Endothelial cell of umbilical vein (primary cell): Measurements from ENCODE around the gene TCP11. TPM values are rescaled to one million over a fixed set of nuclear protein-coding genes. Genes with fewer than 3 reads are reported as not detected.

Experiments
- BruUV-seq: library from RNA; stranded (reverse); fragments of 400-500 nt; replicated peaks from 2 replicates; lab custom pipeline; 2021; lab: Mats Ljungman, UMichigan
- CTCF ChIA-PET: fragments of 300-600, 350-600 bp; sonication (Branson Sonifier 250); formaldehyde crosslinking; loops from one replicate; lab custom pipeline; 2021; ENCODE audit warnings: antibody characterized with exemption, inconsistent platforms; lab: Charles Lee
- POLR2A ChIA-PET: fragments of 300-600, 350-600 bp; sonication (Branson Sonifier 250); formaldehyde crosslinking; loops from one replicate; lab custom pipeline; 2021; ENCODE audit warnings: antibody characterized with exemption, inconsistent platforms; lab: Charles Lee
- DNase-seq: peaks from one replicate; pipeline ENCODE4 v3.0.0-alpha.2; 2011; ENCODE audit warnings: low read depth, low spot score
- FAIRE-seq: peaks from 2 replicates; lab custom pipeline; 2011; peaks lifted over from hg19 to GRCh38; lab: Jason Lieb, UNC
- H2AFZ ChIP-seq: 2 replicates; pipeline ENCODE4 v1.6.0; 2012; ENCODE audit warnings: low read depth, low read length, control low read depth, inconsistent platforms
- H3K27ac ChIP-seq: 2 replicates; pipeline ENCODE4 v1.5.1; 2011; ENCODE audit warnings: low read depth, mild to moderate bottlenecking, control low read depth, low read length, moderate library complexity; ENCODE audit not compliant: insufficient read depth
- H3K27me3 ChIP-seq, 2 experiments: 2 replicates each; pipeline versions ENCODE4 v1.6.0 to v1.6.1; 2011; ENCODE audit warnings: low read length in 2 of 2, mixed read lengths in 1 of 2; ENCODE audit not compliant: control insufficient read depth in 2 of 2, insufficient read depth in 2 of 2
- H3K36me3 ChIP-seq, 2 experiments: 2 replicates in 1 of 2; 3 replicates in 1 of 2; pipeline ENCODE4 v1.5.1; 2011; ENCODE audit warnings: low read length in 2 of 2, mild to moderate bottlenecking in 1 of 2, moderate library complexity in 1 of 2; ENCODE audit not compliant: control insufficient read depth in 2 of 2, insufficient read depth in 2 of 2; ENCODE audit errors: extremely low read depth in 1 of 2
- H3K4me1 ChIP-seq: 3 replicates; pipeline ENCODE4 v1.5.1; 2011; ENCODE audit warnings: mild to moderate bottlenecking, low read length; ENCODE audit not compliant: control insufficient read depth, insufficient read depth; ENCODE audit errors: extremely low read depth
- H3K4me2 ChIP-seq: 2 replicates; pipeline ENCODE4 v1.6.1; 2011; ENCODE audit warnings: low read length, control low read depth, mixed read lengths; ENCODE audit not compliant: insufficient read depth
- H3K4me3 ChIP-seq, 3 experiments: fragments of 200-600 bp in 1 of 3; sonication (generic), shearing (Covaris generic) in 1 of 3; replicated peaks in 1 of 3; 2 replicates each; pipeline ENCODE4 v1.5.1; 2011 to 2016; ENCODE audit warnings: control low read depth in 3 of 3, low read length in 3 of 3, mild to moderate bottlenecking in 2 of 3, inconsistent platforms in 1 of 3, low read depth in 1 of 3, moderate library complexity in 1 of 3; ENCODE audit not compliant: insufficient read depth in 1 of 3
- H3K79me2 ChIP-seq: 2 replicates; pipeline ENCODE4 v1.6.0; 2012; ENCODE audit warnings: low read length, inconsistent platforms; ENCODE audit not compliant: control insufficient read depth, insufficient read depth
- H3K9ac ChIP-seq: replicated peaks from 2 replicates; pipeline ENCODE3; 2011; ENCODE audit warnings: low read length, control low read depth; ENCODE audit not compliant: insufficient read depth; ENCODE audit errors: extremely low read depth
- H3K9me1 ChIP-seq: replicated peaks from 3 replicates; pipeline ENCODE4 v1.6.0; 2011; ENCODE audit warnings: mild to moderate bottlenecking, low read length; ENCODE audit not compliant: control insufficient read depth, insufficient read depth; ENCODE audit errors: extremely low read depth
- H3K9me3 ChIP-seq: replicated peaks from 2 replicates; pipeline ENCODE4 v1.5.1; 2012; ENCODE audit warnings: low read length, inconsistent platforms; ENCODE audit not compliant: control insufficient read depth, insufficient read depth
- H4K20me1 ChIP-seq: replicated peaks from 2 replicates; pipeline ENCODE3; 2011; ENCODE audit warnings: mild to moderate bottlenecking, low read length; ENCODE audit not compliant: control insufficient read depth, insufficient read depth; ENCODE audit errors: extremely low read depth
- CTCF ChIP-seq, 2 donors: IDR thresholded peaks; 1 replicate in 1 of 2; 2 replicates in 1 of 2; pipeline ENCODE4 v1.5.1; 2011; ENCODE audit warnings: low read length in 2 of 2, mild to moderate bottlenecking in 2 of 2, moderate library complexity in 2 of 2, control low read depth in 1 of 2, inconsistent platforms in 1 of 2, low read depth in 1 of 2; ENCODE audit not compliant: insufficient read depth in 1 of 2; ENCODE audit errors: extremely low read depth in 1 of 2
- EZH2 ChIP-seq: IDR thresholded peaks from 2 replicates; pipeline ENCODE4 v1.6.1; 2012; ENCODE audit warnings: borderline replicate concordance, low read depth, mild to moderate bottlenecking, moderate library complexity, low read length, inconsistent platforms; ENCODE audit not compliant: severe bottlenecking
- FOS ChIP-seq: IDR thresholded peaks from 2 replicates; pipeline ENCODE4 v1.6.1; 2011; ENCODE audit warnings: mild to moderate bottlenecking, low read length, moderate library complexity, borderline replicate concordance; ENCODE audit not compliant: insufficient read depth
- GATA2 ChIP-seq: IDR thresholded peaks from 2 replicates; pipeline ENCODE4 v1.7.0; 2011; ENCODE audit warnings: low read depth, mild to moderate bottlenecking, moderate library complexity, mixed read lengths, low read length; ENCODE audit not compliant: insufficient read length, insufficient read depth
- JUN ChIP-seq: IDR thresholded peaks from 2 replicates; pipeline ENCODE4 v1.6.1; 2011; ENCODE audit warnings: borderline replicate concordance, low read depth; ENCODE audit not compliant: insufficient read length, insufficient read depth
- MAX ChIP-seq: IDR thresholded peaks from 2 replicates; pipeline ENCODE4 v1.6.1; 2011; ENCODE audit not compliant: insufficient read depth, insufficient read length
- MYC ChIP-seq: IDR thresholded peaks from one replicate; pipeline ENCODE4 v1.6.1; 2011; ENCODE audit warnings: mild to moderate bottlenecking, low read depth, low read length
- POLR2A ChIP-seq: IDR thresholded peaks from 2 replicates; pipeline ENCODE4 v1.6.1; 2012; ENCODE audit warnings: low read depth, mild to moderate bottlenecking, control low read depth, low read length
- POLR2AphosphoS5 ChIP-seq: IDR thresholded peaks from 2 replicates; pipeline ENCODE4 v1.6.1; 2012; ENCODE audit warnings: low read depth, mild to moderate bottlenecking, control low read depth, low read length, moderate library complexity; ENCODE audit not compliant: insufficient read depth
- dilution Hi-C: fragments of 300-500 bp; cut with MboI; formaldehyde crosslinking; loops from one replicate; pipeline ENCODE4 v1.15.0; 2019; ENCODE audit warnings: low sequenced_read_pairs; ENCODE audit not compliant: extremely low pct_ligation_motif_present
- intact Hi-C: fragments of 100-400 bp; cut with micrococcal nuclease; formaldehyde crosslinking; loops from one replicate; pipeline ENCODE4 v1.10.0; 2022
- polyA plus RNA-seq, 4 experiments: library from polyadenylated mRNA; depleted of rRNA in 3 of 4; stranded (reverse) in 3 of 4; unstranded in 1 of 4; fragments of >200 nt; gene quantifications; 2 replicates each; pipeline versions ENCODE4 v1.2.1 to v1.2.3, GENCODE V29; 2011 to 2012; ENCODE audit warnings: missing spikeins in 1 of 4
- total RNA-seq: library from RNA; stranded (reverse); gene quantifications from 2 replicates; pipeline ENCODE4 v1.2.3, GENCODE V29; 2021

The TCP11 gene
- total and polyA plus RNA-seq, 2 donors (not counting 3 experiments of a cell fraction or from before 2014, with no cell fraction given), result 0.18 TPM; not detected in 1

DNA sequence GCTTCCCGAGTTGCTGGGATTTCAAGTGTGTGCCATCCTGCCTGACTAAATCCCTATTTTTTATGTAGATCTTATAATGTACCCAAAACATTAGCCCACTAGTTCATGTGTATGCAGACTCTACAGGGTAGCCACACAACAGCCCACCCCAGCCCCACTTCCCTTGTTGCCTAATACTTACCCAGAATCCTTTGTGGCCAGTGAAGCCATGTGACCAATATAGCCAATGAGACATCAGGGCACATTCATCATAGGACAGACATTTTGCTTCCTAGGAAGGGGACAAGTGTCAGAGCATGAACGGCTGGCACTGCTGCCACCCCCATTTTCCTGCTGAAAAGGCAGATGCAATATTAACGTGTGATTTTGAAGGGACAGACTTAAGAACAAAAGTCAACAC, 36.0 kb upstream of the TCP11 start:
- H3K4me1 ChIP-seq, result peaks cover 9% of the 10 kb centered on the region
- no peak overlapping the region for H3K4me2 ChIP-seq
- dilution Hi-C loops, result no loop called here
- CTCF ChIA-PET, result no interaction called here
- H3K79me2 ChIP-seq, result no peaks in the 10 kb centered on the region
- H3K4me3 ChIP-seq, result no peak overlapping the region
- H3K27ac ChIP-seq, result no peak overlapping the region
- H3K9me1 ChIP-seq, result no peaks in the 10 kb centered on the region
- FAIRE-seq (no peak), DNase-seq (no peak)
- POLR2A ChIA-PET, result no interaction called here
- no peaks in the 10 kb centered on the region for H3K36me3 ChIP-seq
- no peak overlapping the region for H3K9ac ChIP-seq
- H3K9me3 ChIP-seq, result no peaks in the 10 kb centered on the region
- no TSS peak for BruUV-seq
- intact Hi-C loops, result no loop called here
- H4K20me1 ChIP-seq, result no peaks in the 10 kb centered on the region
- H3K27me3 ChIP-seq, result peaks cover 2 to 3% of the 10 kb centered on the region in 2 experiments
- TF ChIP-seq MYC, result no peak
- TF ChIP-seq MAX, result no peak
- TF ChIP-seq POLR2A, result no peak
- no peak overlapping the region for H2AFZ ChIP-seq

GRCh38 chr6:35176301-35177024, 35.3 kb upstream of the TCP11 start:
- no peak for DNase-seq
- dilution Hi-C loops, result no loop called here
- TF ChIP-seq POLR2A (no peak), CTCF (IDR thresholded peaks at IDR 0.05; ENCODE audit: extremely low read depth in 1 of 2, insufficient read depth in 1 of 2, low read depth in 1 of 2, low read length in 2 of 2) (no peak), MYC (no peak), JUN (no peak), EZH2 (no peak), MAX (no peak), FOS (no peak), POLR2AphosphoS5 (no peak), GATA2 (no peak)
- Histone ChIP-seq H2AFZ (no peak overlapping the region), H3K79me2 (no peaks in the 10 kb centered on the region), H3K9me3 (no peaks in the 10 kb centered on the region), H3K36me3 (no peaks in the 10 kb centered on the region), H3K4me2 (no peak overlapping the region), H3K27me3 (peaks cover 2 to 3% of the 10 kb centered on the region in 2 experiments), H4K20me1 (no peaks in the 10 kb centered on the region), H3K4me1 (peaks cover 3% of the 10 kb centered on the region), H3K27ac (no peak overlapping the region), H3K9ac (no peak overlapping the region), H3K9me1 (no peaks in the 10 kb centered on the region), H3K4me3 (no peak overlapping the region)
- FAIRE-seq, result no peak
- ChIA-PET POLR2A (no interaction called here), CTCF (interaction anchor here (1.5 to 1.6 kb wide), 2 partner anchors 29 to 54 kb away, joined by 3 read pairs; no protein-coding TSS in a partner anchor)
- intact Hi-C loops, result no loop called here
- BruUV-seq, result no TSS peak
